HG03097 (cell line): Measurements from ENCODE around the gene G3BP2.

Source experiments
- ATAC-seq: cut with Tn5 transposase; IDR thresholded peaks from one replicate; pipeline ENCODE4 v1.9.1; 2021; ENCODE audit not compliant: unreplicated experiment, low FRiP score

G3BP2 gene

DNA sequence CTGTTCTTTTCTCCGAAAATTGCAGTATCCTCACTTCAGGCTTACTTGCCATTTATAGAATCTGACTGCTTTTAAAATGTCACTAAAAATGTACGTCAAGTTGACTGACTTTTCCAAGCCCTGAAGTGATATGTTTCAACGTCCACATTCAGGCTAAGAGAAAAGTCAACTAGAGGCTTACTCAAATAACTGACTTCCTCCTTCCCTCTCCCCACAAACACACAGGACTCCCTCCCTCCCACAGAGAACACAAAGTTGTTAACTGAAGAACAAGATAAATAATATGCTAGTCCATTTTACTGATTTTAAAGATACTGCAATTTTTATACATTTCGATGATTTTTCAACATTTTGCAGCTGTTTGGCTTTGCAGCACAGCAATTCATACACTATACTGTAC is 29.1 kb downstream of the G3BP2 start:
- ATAC-seq = no peak

DNA sequence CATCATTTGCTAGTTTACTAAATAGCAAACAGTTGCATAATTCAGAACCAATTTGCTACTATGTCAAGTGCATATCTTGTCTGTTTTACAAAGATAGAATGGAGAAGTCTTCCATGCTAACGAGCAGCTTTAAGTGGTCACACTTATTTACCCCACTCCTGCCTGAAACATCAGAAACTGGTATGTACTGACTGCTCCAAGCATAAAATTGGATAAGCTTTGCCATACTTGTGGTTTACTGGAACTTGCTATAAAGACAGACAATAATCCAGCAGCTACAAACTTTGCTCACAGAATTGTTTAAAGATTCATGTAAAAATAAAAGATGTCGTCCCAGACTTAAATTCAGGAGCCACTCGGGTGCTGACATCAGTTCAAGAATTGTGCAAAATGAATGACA is 29.6 kb downstream of the G3BP2 start:
- no peak for ATAC-seq

DNA sequence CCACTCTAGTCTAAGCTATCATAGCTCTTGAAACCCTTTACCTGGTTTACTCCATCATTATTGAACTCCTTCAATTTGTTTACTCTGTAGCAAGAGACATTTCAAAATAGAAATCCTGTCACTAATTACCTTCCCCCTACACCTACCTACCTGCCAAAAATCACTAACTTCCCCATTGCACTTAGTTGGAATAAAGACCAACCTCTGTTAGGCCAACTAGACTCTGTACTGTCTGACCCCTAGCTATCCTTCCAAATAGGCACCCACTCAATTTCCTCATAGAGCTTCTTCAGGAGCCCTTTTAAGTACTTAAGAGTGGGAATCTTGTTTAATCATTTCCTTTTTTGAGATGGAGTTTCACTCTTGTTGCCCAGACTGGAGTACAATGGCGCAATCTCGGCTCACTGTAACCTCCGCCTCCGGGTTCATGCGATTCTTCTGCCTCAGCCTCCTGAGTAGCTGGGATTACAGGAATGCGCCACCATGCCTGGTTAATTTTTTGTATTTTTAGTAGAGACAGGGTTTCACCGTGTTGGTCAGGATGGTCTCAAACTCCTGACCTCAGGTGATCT is 34.0 kb downstream of the G3BP2 start:
- ATAC-seq = no peak

DNA sequence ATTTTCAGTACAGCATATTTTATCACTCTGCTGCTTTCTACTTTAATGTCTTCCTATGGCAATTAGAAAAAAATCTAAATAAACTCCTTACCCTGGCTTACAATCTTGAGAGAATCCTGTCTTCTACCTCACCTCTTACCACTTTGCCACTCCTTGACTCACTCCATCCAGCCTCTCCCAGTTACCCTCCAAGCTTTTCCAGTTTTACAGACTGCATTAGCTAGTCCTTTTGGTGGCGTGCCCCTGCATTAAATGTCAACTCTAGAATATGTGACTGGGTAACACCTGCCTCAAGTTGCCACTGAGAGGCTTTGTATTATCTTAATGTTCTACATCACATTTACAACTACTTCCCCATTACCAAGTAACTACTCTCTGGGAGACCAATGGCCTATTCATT is 35.4 kb downstream of the G3BP2 start:
- ATAC-seq = no peak

DNA sequence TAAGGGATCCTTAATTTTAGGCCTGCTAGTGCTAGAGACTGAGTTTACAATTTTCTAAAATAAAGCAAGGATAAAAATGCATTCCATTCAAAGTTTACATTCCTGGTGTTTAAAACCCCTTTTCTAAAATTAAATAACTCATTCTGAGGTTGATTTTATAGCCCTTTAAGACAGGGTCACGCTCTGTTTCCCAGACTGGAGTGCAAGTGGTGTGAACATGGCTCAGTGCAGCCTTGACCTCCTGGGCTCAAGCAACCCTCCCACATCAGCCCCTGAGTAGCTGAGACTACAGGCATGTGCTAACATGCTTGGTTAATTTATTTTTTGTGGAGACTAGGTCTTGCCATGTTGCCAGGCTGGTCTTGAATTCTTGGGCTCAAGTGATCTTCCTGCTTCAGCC is 36.0 kb downstream of the G3BP2 start:
- no peak for ATAC-seq

DNA sequence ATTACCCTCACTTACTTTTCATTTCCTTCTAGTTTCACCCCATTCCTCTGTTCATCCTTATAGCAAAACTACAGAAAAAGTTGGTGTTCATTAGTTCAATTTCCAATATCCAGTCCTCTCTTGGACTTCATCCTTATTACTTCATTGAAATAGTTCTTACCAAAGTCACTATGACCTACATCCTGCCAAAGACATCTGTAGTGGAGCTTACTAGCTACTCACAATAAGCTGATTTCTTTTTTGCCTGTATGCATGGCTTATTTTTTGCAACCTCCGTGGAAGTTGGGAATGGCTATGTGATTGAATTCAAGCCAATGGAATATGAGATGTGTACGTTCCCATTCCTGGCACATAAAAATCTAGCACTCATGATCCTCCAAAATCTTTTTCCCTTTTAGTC is 38.3 kb downstream of the G3BP2 start:
- no peak for ATAC-seq

DNA sequence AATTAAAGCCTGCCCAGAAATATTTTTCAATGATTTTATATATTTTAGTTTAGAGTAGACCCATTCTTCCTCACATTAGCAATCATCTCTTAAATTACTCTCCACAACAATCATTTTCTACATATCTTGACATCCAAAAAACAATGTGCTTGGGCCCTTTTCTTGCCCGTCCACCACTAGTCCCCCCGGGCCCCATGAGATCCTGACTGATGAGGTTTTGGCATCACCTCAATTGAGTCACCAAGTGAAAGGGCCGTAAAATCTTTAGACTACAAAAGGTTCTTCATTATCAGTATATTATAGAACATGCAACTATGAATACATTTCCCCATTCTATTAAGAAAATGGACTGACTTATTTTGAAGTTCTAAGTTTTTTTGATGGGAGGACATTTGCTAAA is 38.9 kb downstream of the G3BP2 start:
- ATAC-seq = no peak

DNA sequence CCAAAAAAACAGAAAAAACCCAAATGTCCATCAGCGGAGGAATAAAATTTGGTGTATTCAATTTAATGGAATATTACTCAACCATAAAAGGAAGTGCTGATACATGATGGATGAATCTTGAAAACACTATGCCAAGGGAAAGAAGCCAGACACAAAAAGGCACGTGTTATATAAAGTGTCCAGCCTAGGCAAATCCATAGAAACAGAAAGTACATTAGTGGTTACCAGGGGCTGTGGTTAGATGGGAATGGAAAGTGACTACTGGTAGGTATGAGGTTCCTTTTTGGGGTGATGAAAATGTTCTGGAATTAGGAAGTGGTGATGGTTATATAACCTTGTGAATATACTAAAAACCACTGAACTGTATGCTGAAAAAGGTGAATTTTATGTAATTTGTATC is 39.4 kb downstream of the G3BP2 start:
- no peak for ATAC-seq

DNA sequence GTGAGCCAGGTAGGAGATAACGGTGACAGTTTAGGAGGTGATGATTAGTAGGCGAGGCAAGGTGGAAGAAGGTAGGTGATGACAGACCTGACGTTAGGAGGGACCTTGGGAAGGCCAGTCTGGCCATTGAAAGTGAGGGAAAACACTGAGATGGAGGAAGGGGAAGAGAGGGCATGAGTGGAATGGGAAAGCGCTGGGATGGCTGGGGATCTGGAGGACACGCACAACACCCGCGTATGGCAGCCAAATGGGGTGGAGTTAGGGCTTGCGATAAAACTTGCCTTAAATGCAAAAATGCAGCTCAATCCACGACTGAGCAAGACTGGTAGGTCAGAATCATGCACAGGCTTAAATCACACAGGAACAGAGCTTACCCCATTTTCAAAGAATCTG is 42.3 kb downstream of the G3BP2 start:
- no peak for ATAC-seq

DNA sequence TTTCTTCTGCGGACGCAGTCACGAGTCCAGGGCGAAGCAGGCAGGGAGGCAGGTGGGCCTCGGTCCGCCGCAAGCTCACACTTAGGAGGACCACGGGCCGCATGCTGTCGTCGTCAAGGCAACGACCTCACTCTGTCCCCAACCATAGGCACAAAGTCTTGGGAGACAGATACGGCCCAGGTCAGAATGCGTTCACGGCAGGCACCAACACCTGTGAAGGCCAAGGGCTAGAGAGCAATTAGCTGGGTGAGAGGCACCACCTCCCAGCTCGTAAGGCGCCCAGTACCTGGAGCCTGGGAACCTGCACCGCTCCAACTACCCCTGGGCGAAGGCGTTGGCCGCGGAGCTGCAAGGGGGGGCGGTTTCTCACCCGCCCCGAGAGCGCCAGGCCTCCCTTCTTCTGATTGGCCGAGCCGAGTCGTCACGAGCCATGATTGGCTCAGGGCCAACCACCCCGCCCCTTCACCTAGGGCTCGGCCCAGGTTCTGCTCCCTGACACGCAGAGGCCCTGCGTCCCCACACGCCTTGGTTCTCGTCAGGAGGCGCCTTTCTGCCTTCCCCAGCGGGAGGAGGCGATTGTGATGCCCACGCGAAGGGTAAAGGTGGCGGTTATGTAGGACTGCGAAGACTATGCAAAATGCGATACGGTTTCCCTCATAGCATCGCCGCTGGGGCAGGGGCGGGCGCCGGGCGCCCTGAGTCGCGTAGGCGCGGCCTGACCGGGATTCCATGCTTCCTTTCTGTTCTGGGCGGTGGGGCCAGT is 42.9 kb downstream of the G3BP2 start, which contains the start of gene CDKL2:
Gene CDKL2, minus strand, starts transcription at position 355 of the 763 bp plus-strand sequence. CDS start 4,540 bp downstream, outside the sequence.
- peak; percentile 99 for ATAC-seq

DNA sequence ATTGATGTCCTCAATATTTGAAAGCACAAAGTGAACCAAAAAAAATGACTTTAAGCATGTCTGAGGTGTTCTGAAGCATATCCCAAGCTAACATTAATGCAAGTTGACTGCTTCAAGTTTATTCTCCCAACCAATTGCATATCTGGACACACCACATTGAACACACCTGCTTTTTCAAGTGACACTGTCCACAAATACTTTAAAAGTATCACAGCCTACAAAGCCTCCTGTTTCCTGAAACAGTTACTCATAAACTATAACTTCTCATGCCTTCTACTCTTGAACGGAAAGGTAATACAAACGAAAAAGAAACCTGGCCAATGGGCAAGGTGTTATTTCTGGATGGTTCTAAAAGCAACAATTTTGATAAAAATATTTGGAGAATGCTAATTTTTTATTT is 44.0 kb downstream of the G3BP2 start:
- no peak for ATAC-seq

DNA sequence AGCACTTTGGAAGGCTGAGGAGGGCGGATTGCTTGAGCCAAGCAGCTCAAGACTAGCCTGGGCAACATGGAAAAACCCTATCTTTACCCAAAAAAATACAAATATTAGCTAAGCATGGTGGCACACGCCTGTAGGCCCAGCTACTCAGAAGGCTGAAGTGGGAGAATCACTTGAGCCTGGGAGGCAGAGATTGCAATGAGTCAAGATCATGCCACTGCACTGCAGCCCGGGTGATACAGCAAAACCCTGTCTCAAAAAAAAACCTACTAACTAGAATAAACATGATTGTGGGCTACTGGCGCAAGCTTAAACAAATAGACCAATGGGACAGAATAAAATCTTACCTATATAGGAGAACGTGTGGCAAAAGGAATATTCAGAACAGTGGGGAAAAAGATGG is 50.2 kb downstream of the G3BP2 start:
- ATAC-seq = no peak

DNA sequence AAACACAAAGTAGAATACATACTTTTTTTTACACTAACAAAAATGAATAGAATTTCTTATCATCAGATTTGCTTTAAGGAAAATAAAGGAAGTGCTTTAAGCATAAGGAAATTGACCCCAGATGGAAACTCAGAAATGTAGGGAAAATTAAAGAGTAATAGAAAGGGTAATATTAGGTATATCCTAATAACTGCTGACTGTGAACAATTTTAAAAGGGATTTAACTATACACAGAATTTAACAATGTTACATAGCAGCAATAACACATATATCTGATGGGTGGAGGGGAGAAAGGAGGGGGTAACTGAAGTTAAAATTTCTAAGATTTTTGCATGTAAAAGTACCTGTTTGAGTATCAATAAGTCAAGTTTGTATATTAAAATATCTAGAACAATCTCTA is 51.5 kb downstream of the G3BP2 start:
- no peak for ATAC-seq

DNA sequence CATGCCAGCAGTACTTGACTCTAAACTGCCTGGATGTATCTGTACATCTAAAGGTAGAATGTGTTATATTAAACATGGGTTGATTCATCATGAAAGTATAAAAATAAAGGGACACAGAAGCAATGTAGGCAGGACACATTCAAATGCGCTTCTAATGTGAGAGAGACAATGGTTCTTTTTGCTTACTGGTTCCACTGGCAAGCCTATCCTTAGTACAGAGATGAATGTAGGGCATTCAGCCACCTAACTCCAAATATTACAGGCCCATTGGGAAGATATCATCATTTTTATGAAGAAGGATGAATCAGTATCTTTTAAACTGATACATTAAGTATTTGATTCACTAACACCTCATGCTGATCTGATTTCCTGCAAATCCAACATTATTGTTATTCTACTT is 60.9 kb downstream of the G3BP2 start:
- ATAC-seq = no peak

DNA sequence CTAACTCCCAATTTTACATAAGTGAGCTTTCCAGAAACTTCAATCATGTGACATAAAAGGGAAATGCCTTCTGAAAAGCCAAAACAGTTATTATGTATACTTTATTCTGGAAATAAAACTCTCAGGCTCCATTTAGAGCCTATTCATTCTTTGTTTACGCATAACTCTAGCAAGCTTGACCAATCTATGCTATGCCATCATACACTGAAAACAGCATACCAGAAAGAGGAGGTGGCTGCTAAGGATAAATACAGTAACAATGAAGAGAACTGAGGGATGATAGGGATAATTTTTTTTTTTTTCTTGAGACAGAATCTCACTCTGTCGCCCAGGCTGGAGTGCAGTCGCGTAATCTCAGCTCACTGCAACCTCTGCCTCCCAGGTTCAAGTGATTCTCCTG is 67.3 kb downstream of the G3BP2 start:
- no peak for ATAC-seq

DNA sequence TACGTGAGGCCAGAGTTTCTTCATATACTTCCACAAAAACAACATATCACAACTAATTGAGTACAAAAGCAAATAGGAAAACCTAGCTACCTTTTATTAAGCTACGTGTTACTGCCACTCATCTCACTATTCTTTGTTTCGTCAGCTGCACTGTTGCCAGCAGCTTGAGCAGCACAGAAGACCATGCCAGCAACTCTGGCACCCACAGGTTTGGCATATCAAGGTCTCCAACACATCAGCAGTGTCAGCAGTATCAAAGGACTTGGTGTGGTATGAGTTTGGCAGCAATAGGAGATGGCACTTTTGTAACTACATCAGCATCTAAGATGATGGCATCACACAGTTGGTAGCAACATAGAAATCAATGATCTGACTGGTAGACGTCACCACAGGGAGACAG is 73.6 kb downstream of the G3BP2 start:
- no peak for ATAC-seq

DNA sequence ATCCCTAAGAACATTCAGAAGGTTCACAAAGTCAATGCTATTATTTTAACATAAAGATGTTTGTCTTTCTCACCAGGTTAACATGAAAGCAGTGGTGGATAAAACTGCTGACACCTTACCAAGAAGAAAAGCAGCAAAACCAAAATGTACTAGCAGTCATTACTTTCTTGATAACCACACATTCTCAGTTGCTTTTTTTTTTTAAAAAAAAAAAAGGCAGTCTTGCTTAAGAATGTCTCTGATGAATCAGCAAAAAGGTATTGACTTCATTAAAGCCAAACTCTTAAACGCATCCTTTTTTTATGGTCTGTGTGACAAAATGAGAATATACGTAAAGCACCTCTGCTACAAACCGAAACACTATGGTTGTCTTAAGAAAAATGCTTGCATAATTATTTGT is 74.8 kb downstream of the G3BP2 start:
- no peak for ATAC-seq

DNA sequence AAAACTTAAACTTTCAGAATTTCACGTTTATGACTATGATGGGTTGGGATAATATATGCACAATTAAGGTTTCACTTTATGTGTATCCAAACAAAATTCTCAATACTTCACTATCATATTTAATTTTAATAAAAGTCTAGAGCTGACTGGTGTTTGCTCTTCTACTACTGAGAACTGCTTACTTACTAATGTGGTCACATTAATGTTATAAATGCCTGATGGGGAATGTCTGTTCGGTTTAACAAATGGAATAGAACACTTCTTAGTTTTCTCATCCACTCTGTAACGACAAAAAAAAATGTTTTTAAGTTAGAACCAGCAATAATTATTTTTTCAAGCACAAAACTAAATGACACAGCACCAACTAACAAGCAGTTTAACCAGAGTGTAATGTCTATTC is 77.2 kb downstream of the G3BP2 start:
- ATAC-seq = no peak

DNA sequence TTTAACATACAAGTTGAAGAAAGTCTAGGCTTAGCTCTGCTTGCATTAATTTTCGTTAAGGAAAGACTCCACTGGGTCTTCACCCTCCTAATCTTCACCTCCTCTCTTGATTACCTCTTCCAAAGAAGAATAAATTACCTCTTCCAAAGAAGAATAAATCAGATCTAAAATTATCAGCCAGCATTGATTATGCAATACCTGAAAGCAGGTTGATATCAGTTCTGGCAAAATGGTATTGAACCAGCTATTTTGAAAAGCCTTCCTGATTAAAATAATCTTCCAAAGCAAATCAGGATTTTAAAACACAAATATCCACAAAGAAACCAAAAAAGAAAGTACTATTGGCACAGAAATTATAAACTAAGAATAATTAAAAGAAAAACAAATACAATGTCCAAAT is 79.8 kb downstream of the G3BP2 start:
- no peak for ATAC-seq
